Measurements from ENCODE around the gene RNU5D-1.

- TF ChIP-seq POLR2A (IDR thresholded peaks at IDR 0.05; ENCODE audit: low read depth, low read length) (no peak), POLR2AphosphoS5 (IDR thresholded peaks at IDR 0.05; ENCODE audit: low read depth, low read length) (no peak), TAF1 (IDR thresholded peaks at IDR 0.05; ENCODE audit: borderline replicate concordance, low read depth, low read length) (no peak)
Measured at GRCh38 chr1:44707112-44707881, 23.7 kb downstream of the RNU5D-1 start.
